ENCODE results near the gene NELFB. TPM values are rescaled to one million over a fixed set of nuclear protein-coding genes. Genes with fewer than 3 reads are reported as not detected.

NELFB gene
- total and polyA plus RNA-seq, 2 of the 4 experiments (the other 2 are of a cell fraction), result 36.9 to 66.0 TPM

GRCh38 chr9:137224830-137225694 lies 30.1 kb upstream of the NELFB start, which contains the start of gene CYSRT1:
Gene CYSRT1, plus strand, starts transcription at chr9:137225174. Its CDS starts 448 bp downstream, at chr9:137225622.
- no TSS peak for BruUV-seq (replicated peaks)

More at GRCh38 chr9:137224830-137225694, 30.1 kb upstream of the NELFB start, which contains the start of gene CYSRT1:
- no peak within 1 kb of the TSS; the same call in 1 of the 2 replicates for H4K91ac ChIP-seq (ENCODE audit: insufficient read depth, low read depth, low read length)
- peak within 1 kb of the TSS; percentile 96 for H2AK5ac ChIP-seq (ENCODE audit: low read depth, low read length)
- H3K9ac ChIP-seq (ENCODE audit: low read depth, low read length), result peak within 1 kb of the TSS; percentile 97
- peak within 1 kb of the TSS; percentile 50 for H2AK9ac ChIP-seq (replicated peaks; ENCODE audit: low read depth, low read length, poor library complexity)
- H3K79me1 ChIP-seq (ENCODE audit: low read depth in 1 of 2, low read length in 2 of 2), result no peaks in the 10 kb centered on the region
- in situ Hi-C loops (cut with MboI; ENCODE audit: low sequenced_read_pairs), result loop anchor here (5.0 kb wide), 1 partner anchor 103 kb away; no protein-coding TSS in a partner anchor
- no peaks in the 10 kb centered on the region; the same call in 1 of the 2 replicates for H3K27me3 ChIP-seq (ENCODE audit: control insufficient read depth, insufficient read depth, low read length)
- no peaks in the 10 kb centered on the region for H3K9me1 ChIP-seq (ENCODE audit: insufficient read depth, low read length)
- WGBS, 2 experiments (ENCODE audit: extremely low coverage in 2 of 2, insufficient read length in 1 of 2), result 52% methylated on average over 7 of the region's 23 CpGs; no CpG with 5 or more reads in 1 of the 2 experiments
- H2AFZ ChIP-seq (replicated peaks; ENCODE audit: low read length, poor library complexity), result peak within 1 kb of the TSS; percentile 93
- peak within 1 kb of the TSS; percentile 96 for H3K27ac ChIP-seq (ENCODE audit: insufficient read depth, low read length)
- H2BK120ac ChIP-seq (ENCODE audit: low read depth, low read length), result no peak within 1 kb of the TSS
- H4K8ac ChIP-seq (ENCODE audit: low read depth in 2 of 2, low read length in 2 of 2), result peak within 1 kb of the TSS; percentile 95
- H2BK5ac ChIP-seq (ENCODE audit: low read depth, low read length, poor library complexity, severe bottlenecking), result peak within 1 kb of the TSS; percentile 79
- DNase-seq, result no peak
- no peaks in the 10 kb centered on the region for H3K36me3 ChIP-seq (ENCODE audit: control insufficient read depth, insufficient read depth, low read length)
- ATAC-seq (ENCODE audit: low read depth), result no peak
- CTCF ChIA-PET, result no interaction called here
- POLR2A ChIA-PET (ENCODE audit: unreplicated experiment), result no interaction called here
- no peak for TF ChIP-seq RCOR1 (IDR thresholded peaks at IDR 0.05; ENCODE audit: insufficient replicate concordance, low read length)
- TF ChIP-seq RAD21 (IDR thresholded peaks at IDR 0.05; ENCODE audit: low read length), result no peak
- no peak for TF ChIP-seq BHLHE40 (IDR thresholded peaks at IDR 0.05; ENCODE audit: low read depth, low read length)
- TF ChIP-seq ELK1 (IDR thresholded peaks at IDR 0.05; ENCODE audit: borderline replicate concordance, low read depth, low read length), result no peak
- no peak for TF ChIP-seq FOS (IDR thresholded peaks at IDR 0.05; ENCODE audit: low read depth, low read length)
- TF ChIP-seq MXI1 (IDR thresholded peaks at IDR 0.05; ENCODE audit: borderline replicate concordance, low read depth, low read length), result no peak
- no peak for TF ChIP-seq MAFK (IDR thresholded peaks at IDR 0.05; ENCODE audit: low read depth, low read length)
- TF ChIP-seq NFE2L2 (IDR thresholded peaks at IDR 0.05; ENCODE audit: low read depth, low read length), result no peak
- no peak for TF ChIP-seq POLR2A (IDR thresholded peaks at IDR 0.05; ENCODE audit: low read depth, low read length)
- no peak for TF ChIP-seq CEBPB (IDR thresholded peaks at IDR 0.05; ENCODE audit: low read depth, low read length)
- no peak for TF ChIP-seq SMC3 (IDR thresholded peaks at IDR 0.05; ENCODE audit: low read depth, low read length)
- TF ChIP-seq CHD1 (IDR thresholded peaks at IDR 0.05; ENCODE audit: low read depth, low read length), result no peak
- TF ChIP-seq RFX5 (IDR thresholded peaks at IDR 0.05; ENCODE audit: low read depth, low read length), result no peak
- H3K4ac ChIP-seq (ENCODE audit: low read depth, low read length), result peak within 1 kb of the TSS; percentile 88
- no peak within 1 kb of the TSS for H3K56ac ChIP-seq (ENCODE audit: extremely low read depth, insufficient read depth, low read length)
- 0 out of 2 replicates have a peak within 1 kb of the TSS, but pooled peaks have one; percentile 44 for H3K14ac ChIP-seq (replicated peaks; ENCODE audit: low read depth, low read length)
- peaks cover 13% of the 10 kb centered on the region for H3K4me1 ChIP-seq (ENCODE audit: control insufficient read depth, insufficient read depth, low read length)
- peak within 1 kb of the TSS; percentile 89 for H3K4me3 ChIP-seq (ENCODE audit: insufficient read depth, low read depth, low read length)
- H2BK20ac ChIP-seq (ENCODE audit: low read depth, low read length), result no peak within 1 kb of the TSS
- dilution Hi-C loops (cut with HindIII; ENCODE audit: low sequenced_read_pairs, unreplicated experiment), result no loop called here
- no peaks in the 10 kb centered on the region for H4K20me1 ChIP-seq (ENCODE audit: insufficient read depth, low read length)
- H3K4me2 ChIP-seq (ENCODE audit: low read depth, low read length), result peak within 1 kb of the TSS; percentile 88
- peak within 1 kb of the TSS; percentile 89 for H4K5ac ChIP-seq (ENCODE audit: low read depth, low read length)
- H2BK15ac ChIP-seq (ENCODE audit: low read depth, low read length), result no peak within 1 kb of the TSS
- no peak within 1 kb of the TSS for H3K18ac ChIP-seq (ENCODE audit: low read depth, low read length)
- H3K9me3 ChIP-seq (ENCODE audit: control insufficient read depth, insufficient read depth, low read length), result no peaks in the 10 kb centered on the region
- intact Hi-C loops (cut with micrococcal nuclease), result no loop called here
- 0 out of 2 replicates have a peak within 1 kb of the TSS, but pooled peaks have one; percentile 29 for H3K23ac ChIP-seq (ENCODE audit: low read depth, low read length)

Measured in IMR-90 (cell line).